Stomach (tissue), 9 donors: ENCODE data around the gene PCDHGA7. TPM values are rescaled to one million over a fixed set of nuclear protein-coding genes. Genes with fewer than 3 reads are reported as not detected.
A peak's percentile ranks its signal among the peaks of the same experiment; 100 is the strongest.
"Not testable (repeated sequence)": the region's sequence is repeated elsewhere in the genome, so short reads cannot be mapped to it uniquely, and the experiment has no call there.

Source experiments
- DNase-seq, 2 donors: peaks; one replicate each; pipeline versions ENCODE4 v3.0.0 to v3.0.0-alpha.2; 2013 to 2019
- H3K27ac ChIP-seq, 5 donors: fragments of 200-600 bp in 4 of 5; sonication (generic) in 4 of 5; one replicate each; pipeline ENCODE4 v1.5.1; 2013 to 2019; ENCODE audit warnings: mild to moderate bottlenecking in 1 of 5, moderate library complexity in 1 of 5
- H3K27me3 ChIP-seq, 3 donors: fragments of 200-600 bp; sonication (generic); one replicate each; pipeline ENCODE4 v1.5.1; 2017 to 2019; ENCODE audit warnings: mixed run types in 1 of 3
- H3K36me3 ChIP-seq, 4 donors: fragments of 200-600 bp; sonication (generic); 1 replicate in 3 of 4; 2 replicates in 1 of 4; pipeline ENCODE4 v1.5.1; 2016 to 2019
- H3K4me1 ChIP-seq, 4 donors: fragments of 200-600 bp; sonication (generic); one replicate each; pipeline ENCODE4 v1.5.1; 2016 to 2019
- H3K4me3 ChIP-seq, 4 donors: fragments of 200-600 bp; sonication (generic) in 3 of 4; one replicate each; pipeline ENCODE4 v1.5.1; 2016 to 2019; ENCODE audit warnings: mild to moderate bottlenecking in 1 of 4
- H3K9me3 ChIP-seq, 4 donors: fragments of 200-600 bp; sonication (generic); one replicate each; pipeline ENCODE4 v1.5.1; 2016 to 2019
- CTCF ChIP-seq, 7 experiments: fragments of 450-650 bp in 4 of 7; fragments of 200-600 bp in 3 of 7; sonication (generic) in 3 of 7; IDR thresholded peaks; one replicate each; pipeline ENCODE4 v1.5.1; 2016 to 2019; ENCODE audit warnings: antibody characterized with exemption in 7 of 7, control low read depth in 2 of 7, mild to moderate bottlenecking in 1 of 7
- EP300 ChIP-seq: sonication (generic); formaldehyde crosslinking; IDR thresholded peaks from one replicate; pipeline ENCODE4 v1.6.1; 2017; ENCODE audit warnings: antibody characterized with exemption
- POLR2A ChIP-seq, 4 donors: fragments of 450-650 bp; IDR thresholded peaks; one replicate each; pipeline ENCODE4 v1.6.1; 2016; ENCODE audit warnings: antibody characterized with exemption in 4 of 4, control low read depth in 2 of 4, mild to moderate bottlenecking in 1 of 4, moderate library complexity in 1 of 4
- POLR2AphosphoS5 ChIP-seq, 3 donors: sonication (generic); formaldehyde crosslinking; IDR thresholded peaks; one replicate each; pipeline ENCODE4 v1.6.1; 2016; ENCODE audit warnings: antibody characterized with exemption in 3 of 3
- WGBS, 5 donors: extraction: QIAGEN DNeasy Blood & Tissue Kit in 3 of 5; methylation state at CpG; one replicate each; pipeline versions ENCODE4 v1.1.5 to v1.1.7; 2013 to 2018; 5-methylcytosine and 5-hydroxymethylcytosine counted together
- intact Hi-C: fragments of 100-400 bp; cut with DNase I; formaldehyde crosslinking; loops from one replicate; pipeline ENCODE4 v1.15.1; 2023; ENCODE audit warnings: low total_unique reads
- polyA plus RNA-seq, 3 donors: library from polyadenylated mRNA; stranded (reverse); fragments of 200-250 nt; gene quantifications; one replicate each; pipeline ENCODE4 v1.2.3, GENCODE V29; 2013
- total RNA-seq, 5 donors: library from RNA; depleted of rRNA; stranded (reverse); fragments of >200 nt; gene quantifications; one replicate each; pipeline versions ENCODE4 v1.1.0 to v1.2.3, GENCODE V29; 2014 to 2016
- donor health status: healthy with polysubstance abuse.
- donor health status: Bipolar disorder and iron deficiency.
- donor health status: healthy.

Gene PCDHGA7
- total and polyA plus RNA-seq, 8 donors, result 0.06 to 29.0 (median 1.0) TPM; not detected in 2

- 7 to 11% (median 9%) methylated on average over 21 to 25 of the region's 43 CpGs for WGBS, 5 donors
- intact Hi-C loops, H3K27ac ChIP-seq, H3K4me1 ChIP-seq: not testable (repeated sequence)
- Histone ChIP-seq H3K4me3 (peak within 1 kb of the TSS; percentile 22 to 40 (median 24)), H3K27me3 (peaks cover 0 to 79% (median 14%) of the 10 kb centered on the region in 3 donors), H3K36me3 (peaks cover 0 to 14% (median 0%) of the 10 kb centered on the region in 4 donors), H3K9me3 (peaks cover 44 to 94% (median 87%) of the 10 kb centered on the region in 4 donors)
- TF ChIP-seq CTCF (IDR thresholded peaks at IDR 0.05), result peak in 4 of 7 experiments; percentile 25 to 41 (median 38)
- DNase-seq, result peak; percentile 43 to 62
Observed at GRCh38 chr5:141397756-141398551, 15.4 kb downstream of the PCDHGA7 start, which contains the start of gene PCDHGB5. Gene PCDHGB5 (plus strand): TSS chr5:141397947. CDS start chr5:141398128, 181 bp downstream.

GRCh38 chr5:141398608-141399007, 16.1 kb downstream of the PCDHGA7 start:
- no peak for DNase-seq
- TF ChIP-seq POLR2A (IDR thresholded peaks at IDR 0.05) (no peak), CTCF (IDR thresholded peaks at IDR 0.05) (no peak), POLR2AphosphoS5 (IDR thresholded peaks at IDR 0.05) (no peak)
- peaks cover 0 to 79% (median 19%) of the 10 kb centered on the region in 3 donors for H3K27me3 ChIP-seq
- no peak overlapping the region for H3K4me3 ChIP-seq
- peaks cover 0 to 6% (median 0%) of the 10 kb centered on the region in 4 donors for H3K4me1 ChIP-seq
- intact Hi-C loops, result no loop called here
- H3K36me3 ChIP-seq, result peaks cover 0 to 11% (median 0%) of the 10 kb centered on the region in 4 donors
- H3K27ac ChIP-seq, result no peak overlapping the region
- 19 to 30% (median 24%) methylated on average over 15 of the region's 15 CpGs for WGBS, 5 donors
- peaks cover 44 to 94% (median 87%) of the 10 kb centered on the region in 4 donors for H3K9me3 ChIP-seq

- H3K9me3 ChIP-seq, result peaks cover 42 to 94% (median 87%) of the 10 kb centered on the region in 4 donors
- intact Hi-C loops, result no loop called here
- TF ChIP-seq POLR2A (IDR thresholded peaks at IDR 0.05), result no peak
- TF ChIP-seq EP300, result no peak
- TF ChIP-seq CTCF (IDR thresholded peaks at IDR 0.05), result no peak
Observed at GRCh38 chr5:141399555-141400258, 17.2 kb downstream of the PCDHGA7 start.

DNA sequence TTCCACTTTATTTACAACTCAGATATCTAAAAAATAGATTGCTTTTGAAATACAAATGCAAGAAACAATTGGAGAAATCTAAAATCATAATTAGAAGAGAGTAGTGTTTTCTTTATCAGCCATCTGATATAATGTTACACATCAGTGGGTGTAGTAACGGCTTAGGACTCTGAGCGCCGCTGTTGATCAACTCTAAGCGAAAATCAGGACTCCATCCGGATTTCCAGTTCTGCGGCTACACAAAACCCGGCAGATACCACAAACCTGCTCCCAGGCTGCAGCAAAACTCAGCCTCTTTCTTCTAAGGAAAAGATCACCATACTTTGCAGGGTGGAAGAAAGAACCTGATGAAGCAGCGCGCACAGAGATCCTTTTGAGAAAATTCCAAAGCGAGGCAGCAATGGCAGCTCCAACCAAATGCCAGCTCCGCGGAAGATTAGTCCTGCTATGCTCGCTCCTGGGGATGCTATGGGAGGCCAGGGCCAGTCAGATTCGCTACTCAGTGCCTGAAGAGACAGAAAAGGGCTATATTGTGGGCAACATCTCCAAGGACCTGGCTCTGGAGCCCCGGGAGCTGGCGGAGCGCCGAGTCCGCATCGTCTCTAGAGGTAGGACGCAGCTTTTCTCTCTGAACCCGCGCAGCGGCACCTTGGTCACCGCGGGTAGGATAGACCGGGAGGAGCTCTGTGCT, 20.2 kb downstream of the PCDHGA7 start, which contains the start of gene PCDHGA9:
Gene PCDHGA9 (plus strand): TSS at position 226 of the 691 bp plus-strand sequence. CDS start 175 bp downstream, at position 401.
- Histone ChIP-seq H3K9me3 (peaks cover 51 to 96% (median 90%) of the 10 kb centered on the region in 4 donors), H3K4me3 (peak within 1 kb of the TSS in 3 of 4 donors; percentile 8 to 37 (median 27)), H3K27ac (no peak within 1 kb of the TSS), H3K36me3 (peaks cover 0 to 18% (median 0%) of the 10 kb centered on the region in 4 donors), H3K4me1 (peaks cover 0 to 6% (median 0%) of the 10 kb centered on the region in 4 donors), H3K27me3 (peaks cover 0 to 76% (median 32%) of the 10 kb centered on the region in 3 donors)
- intact Hi-C loops, result no loop called here
- TF ChIP-seq CTCF (IDR thresholded peaks at IDR 0.05), result peak in 1 of 7 experiments; percentile 10
- no peak for TF ChIP-seq POLR2A (IDR thresholded peaks at IDR 0.05)
- no peak for TF ChIP-seq POLR2AphosphoS5 (IDR thresholded peaks at IDR 0.05)
- no peak for TF ChIP-seq EP300
- peak in 1 of 2 donors; percentile 44 for DNase-seq
- WGBS, 5 donors, result 13 to 20% (median 17%) methylated on average over 26 to 27 of the region's 27 CpGs

More at GRCh38 chr5:141399555-141400258, 17.2 kb downstream of the PCDHGA7 start:
- no peak overlapping the region for H3K4me3 ChIP-seq
- H3K27ac ChIP-seq, result no peak overlapping the region
- peaks cover 0 to 78% (median 25%) of the 10 kb centered on the region in 3 donors for H3K27me3 ChIP-seq
- peaks cover 0 to 6% (median 0%) of the 10 kb centered on the region in 4 donors for H3K4me1 ChIP-seq
- WGBS, 5 donors, result 18 to 32% (median 28%) methylated on average over 15 to 61 of the region's 61 CpGs
- peaks cover 0 to 13% (median 0%) of the 10 kb centered on the region in 4 donors for H3K36me3 ChIP-seq
- no peak for DNase-seq
